Epidermal melanocyte (primary cell): ENCODE measurements around the gene SSC4D.
"Not testable (repeated sequence)": the region's sequence is repeated elsewhere in the genome, so short reads cannot be mapped to it uniquely, and the experiment has no call there.

Experiments
- DNase-seq: peaks from one replicate; pipeline ENCODE4 v3.0.0; 2011; ENCODE audit warnings: low spot score; ENCODE audit not compliant: insufficient read length

SSC4D gene

DNA sequence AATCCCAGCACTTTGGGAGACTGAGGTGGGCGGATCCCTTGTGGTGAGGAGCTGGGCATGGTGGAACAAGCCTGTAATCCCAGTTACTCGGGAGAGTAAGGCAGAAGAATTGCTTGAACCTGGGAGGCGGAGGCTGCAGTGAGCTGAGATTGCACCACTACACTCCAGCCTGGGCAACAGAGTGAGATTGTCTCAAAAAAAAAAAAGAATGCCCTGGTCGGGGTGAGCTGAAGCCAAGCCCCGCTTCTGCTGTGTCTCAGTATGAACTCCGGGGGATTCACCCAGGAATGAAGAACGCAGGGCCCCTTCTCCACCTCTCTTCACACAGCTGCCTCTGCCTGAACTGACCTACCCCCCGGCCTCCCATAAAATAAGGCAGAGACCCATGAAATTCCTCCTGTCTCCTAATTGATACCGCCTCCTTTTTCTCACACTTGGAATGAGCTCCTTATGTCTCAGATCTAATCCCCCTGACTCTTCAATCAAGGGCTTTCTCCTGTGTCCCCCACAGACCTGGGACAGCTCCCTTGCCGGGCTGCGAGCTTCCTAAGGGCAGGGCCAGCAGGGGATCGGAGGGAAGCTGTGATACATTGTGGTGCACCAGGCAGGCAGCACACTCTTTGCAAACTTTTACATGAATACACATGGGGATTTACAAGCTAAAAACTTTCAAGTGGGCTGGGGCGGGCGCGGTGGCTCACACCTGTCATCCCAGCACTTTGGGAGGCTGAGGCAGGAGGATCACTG, 14.3 kb upstream of the SSC4D start:
- no peak for DNase-seq

DNA sequence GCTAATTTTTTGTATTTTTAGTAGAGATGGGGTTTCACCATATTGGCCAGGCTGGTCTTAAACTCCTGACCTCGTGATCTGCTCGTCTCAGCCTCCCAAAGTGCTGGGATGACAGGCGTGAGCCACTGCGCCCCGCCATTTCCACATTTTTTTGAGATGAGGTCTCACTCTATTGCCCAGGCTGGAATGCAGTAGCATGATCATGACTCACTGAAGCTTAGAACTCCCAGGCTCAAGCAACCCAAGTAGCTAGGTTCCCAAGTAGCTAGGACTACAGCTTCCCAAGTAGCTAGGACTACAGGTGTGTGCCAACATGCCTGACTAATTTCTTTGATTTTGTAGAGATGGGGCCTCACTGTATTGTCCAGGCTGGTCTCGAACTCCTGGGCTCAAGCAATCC, 11.6 kb upstream of the SSC4D start:
- DNase-seq, result not testable (repeated sequence)

DNA sequence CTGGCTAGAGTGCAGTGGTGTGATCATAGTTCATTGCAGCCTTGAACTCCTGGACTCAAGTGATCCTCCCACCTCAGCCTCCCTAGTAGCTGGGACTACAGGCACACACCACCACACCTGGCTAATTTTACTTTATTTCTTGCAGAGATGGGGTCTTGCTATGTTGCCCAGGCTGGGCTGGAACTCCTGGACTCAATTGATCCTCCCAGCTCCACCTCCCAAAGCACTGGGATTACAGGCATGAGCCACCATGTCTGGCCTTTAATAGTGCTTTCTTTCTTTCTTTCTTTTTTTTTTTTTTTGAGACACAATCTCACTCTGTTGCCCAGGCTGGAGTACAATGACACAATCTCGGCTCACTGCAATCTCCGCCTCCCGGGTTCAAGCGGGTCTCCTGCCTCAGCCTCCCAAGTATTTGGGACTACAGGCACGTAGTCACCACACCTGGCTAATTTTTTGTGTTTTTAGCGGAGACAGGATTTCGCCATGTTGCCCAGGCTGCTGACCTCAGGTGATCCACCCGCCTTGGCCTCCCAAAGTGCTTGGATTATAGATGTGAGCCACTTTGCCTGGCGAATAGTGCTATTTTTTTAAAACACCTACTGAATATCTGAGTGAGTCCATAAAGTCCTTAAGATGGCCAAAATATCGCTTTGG, 8.3 kb upstream of the SSC4D start:
- DNase-seq, result not testable (repeated sequence)

DNA sequence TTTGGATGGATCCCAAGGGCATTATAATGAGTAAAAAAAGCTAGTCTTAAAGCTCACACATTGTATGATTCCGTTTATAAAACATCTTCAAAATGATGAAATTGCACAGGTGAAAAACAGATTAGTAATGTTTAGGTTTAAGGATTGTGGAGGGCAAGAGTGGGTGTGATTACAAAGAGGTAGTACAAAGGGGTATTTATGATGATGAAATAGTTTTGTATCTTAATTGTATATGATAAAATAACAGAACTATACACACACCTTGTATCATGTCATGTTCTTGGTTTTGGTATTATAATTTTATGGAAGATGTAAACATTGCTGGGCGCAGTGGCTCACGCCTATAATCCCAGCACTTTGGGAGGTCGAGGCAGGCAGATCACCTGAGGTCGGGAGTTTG, 2.8 kb upstream of the SSC4D start:
- no peak for DNase-seq

DNA sequence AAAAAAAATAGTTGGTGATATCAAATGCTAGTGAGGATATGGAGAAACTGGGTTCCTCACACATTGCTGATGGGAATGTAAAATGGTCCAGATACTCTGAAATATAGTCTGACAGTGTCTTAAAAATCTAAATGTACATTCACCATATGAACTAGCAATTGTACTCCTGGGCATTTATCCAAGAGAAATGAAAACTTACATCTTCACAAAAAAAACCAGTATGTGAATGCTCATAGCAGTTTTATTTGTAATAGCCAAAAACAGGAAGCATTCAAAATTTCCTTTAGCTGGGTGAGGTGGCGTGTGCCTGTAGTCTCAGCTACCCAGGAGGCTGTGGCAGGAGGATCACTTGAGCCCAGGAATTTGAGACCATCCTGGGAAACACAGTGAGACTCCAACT, 2.1 kb upstream of the SSC4D start:
- DNase-seq, result no peak

DNA sequence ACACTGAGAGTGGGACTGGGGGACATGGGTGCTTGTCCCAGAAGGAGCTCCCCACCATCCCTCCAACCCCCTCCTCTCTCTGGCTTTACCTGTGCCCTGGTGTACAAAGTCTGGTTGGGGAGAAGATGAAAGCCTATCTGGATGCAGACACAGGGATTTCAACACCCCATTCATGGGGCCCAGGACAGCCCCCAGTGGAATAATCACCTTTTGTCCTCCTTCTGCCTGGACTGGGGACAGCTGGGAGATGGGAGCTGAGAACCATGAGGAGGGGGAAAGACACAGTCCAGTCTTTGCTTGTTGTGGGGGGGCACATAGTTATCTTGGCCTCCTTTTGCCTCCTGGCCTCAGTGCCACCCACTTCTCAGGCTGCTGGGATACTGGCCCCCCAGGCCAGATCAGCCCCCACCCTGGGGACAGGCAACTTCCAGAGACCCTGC, 1.4 kb downstream of the SSC4D start:
- DNase-seq, result no peak

DNA sequence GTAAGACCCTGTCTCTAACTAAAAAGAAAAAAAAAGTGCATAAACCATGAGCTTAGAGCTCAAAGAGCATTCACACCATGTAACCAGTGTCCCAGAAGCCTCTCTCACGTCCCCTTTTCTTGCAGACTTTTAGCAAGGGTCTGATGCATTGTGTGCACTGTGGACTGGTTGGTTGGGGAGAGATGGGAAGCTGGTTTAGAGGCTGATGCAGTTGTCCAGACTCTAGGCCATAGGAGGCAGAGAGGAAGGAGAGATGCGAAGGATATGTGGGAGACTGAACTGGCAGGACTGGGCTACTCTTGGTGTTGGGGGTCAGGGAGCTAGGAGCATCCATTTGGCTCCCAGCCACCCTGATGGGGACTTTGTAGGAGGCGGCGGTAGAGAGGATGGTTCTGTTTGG, 1.8 kb downstream of the SSC4D start:
- no peak for DNase-seq

DNA sequence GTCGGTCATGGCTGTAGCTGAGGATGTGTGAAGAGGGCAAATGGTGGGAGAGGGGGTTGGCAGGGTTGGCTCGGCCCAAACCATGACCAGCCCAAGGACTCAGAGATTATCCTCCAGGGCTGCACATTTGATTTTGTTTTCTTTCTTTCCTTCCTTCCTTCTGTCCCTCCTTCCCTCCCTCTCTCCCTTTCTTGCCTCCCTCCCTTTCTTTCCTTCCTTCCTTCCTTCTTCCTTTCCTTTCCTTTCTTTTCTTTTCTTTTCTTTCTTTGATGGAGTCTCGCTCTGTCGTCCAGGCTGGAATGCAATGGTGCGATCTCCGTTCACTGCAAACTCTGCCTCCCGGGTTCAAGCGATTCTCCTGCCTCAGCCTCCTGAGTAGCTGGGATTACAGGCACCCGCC, 3.8 kb downstream of the SSC4D start:
- no peak for DNase-seq

DNA sequence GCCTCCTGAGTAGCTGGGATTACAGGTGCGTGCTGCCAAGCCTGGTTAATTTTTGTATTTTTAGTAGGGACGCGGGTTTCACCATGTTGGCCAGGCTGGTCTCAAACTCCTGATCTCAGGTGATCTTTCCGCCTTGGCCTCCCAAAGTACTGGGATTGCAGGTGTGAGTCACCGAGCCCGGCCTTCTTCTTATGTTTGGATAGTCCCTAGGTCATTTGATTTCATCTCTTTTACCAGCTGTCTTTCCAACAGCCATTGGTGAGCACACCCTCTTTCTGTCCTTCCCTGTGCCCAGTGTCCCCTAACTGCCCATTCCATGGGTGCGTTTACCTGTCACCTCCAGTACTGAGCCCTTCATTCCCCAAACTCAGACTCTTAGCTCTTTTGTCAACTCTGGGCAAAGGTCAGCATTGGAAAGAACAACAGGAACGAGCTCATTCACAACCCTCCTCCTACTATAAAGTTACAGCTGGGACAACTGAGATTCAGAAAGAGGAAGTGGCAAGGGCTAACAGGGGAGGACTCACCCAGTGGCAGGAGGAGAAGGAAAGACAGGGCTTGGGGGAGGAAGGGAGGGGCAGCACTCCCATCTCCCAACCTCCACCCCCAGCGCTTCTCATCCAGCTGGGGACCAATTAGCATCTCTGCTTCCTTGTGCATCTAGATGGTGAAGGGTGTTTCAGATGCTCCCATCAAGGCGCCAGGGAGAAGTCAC, 5.6 kb downstream of the SSC4D start:
- no peak for DNase-seq

DNA sequence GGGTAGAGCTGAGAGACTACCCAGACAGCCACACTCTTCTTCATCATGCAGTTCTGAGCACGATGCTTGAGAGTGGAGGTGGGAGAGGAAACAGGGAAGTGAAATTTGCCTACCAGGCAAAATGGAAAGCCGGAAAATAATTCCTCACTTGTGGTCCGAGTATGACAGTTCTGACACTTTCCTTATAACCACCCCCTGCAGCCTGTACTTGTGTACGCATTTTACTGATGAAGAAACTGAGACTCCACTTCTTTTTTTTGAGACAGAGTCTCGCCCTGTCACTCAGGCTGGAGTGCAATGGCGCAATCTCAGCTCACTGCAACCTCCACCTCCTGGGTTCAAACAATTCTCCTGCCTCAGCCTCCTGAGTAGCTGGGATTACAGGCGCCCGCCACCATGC, 6.4 kb downstream of the SSC4D start:
- DNase-seq, result not testable (repeated sequence)

DNA sequence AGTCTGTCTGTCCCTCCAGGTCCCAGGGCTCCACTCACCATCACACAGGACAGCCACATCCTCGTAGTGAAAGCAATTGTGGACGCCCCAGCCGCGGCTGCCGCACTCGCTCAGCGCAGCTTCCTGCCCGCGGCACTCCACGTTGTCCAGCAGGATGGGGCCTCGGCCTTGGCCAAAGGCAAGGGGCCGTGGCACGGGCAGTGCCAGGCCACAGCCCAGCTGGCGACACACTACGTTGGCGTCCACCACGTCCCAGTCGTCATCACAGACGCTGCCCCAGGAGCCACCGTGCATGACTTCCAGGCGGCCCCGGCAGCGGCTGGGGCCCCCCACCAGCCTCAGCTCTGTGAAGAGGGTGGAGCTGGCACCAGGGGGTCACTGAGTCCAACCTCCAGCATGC, 9.2 kb downstream of the SSC4D start:
- no peak for DNase-seq

DNA sequence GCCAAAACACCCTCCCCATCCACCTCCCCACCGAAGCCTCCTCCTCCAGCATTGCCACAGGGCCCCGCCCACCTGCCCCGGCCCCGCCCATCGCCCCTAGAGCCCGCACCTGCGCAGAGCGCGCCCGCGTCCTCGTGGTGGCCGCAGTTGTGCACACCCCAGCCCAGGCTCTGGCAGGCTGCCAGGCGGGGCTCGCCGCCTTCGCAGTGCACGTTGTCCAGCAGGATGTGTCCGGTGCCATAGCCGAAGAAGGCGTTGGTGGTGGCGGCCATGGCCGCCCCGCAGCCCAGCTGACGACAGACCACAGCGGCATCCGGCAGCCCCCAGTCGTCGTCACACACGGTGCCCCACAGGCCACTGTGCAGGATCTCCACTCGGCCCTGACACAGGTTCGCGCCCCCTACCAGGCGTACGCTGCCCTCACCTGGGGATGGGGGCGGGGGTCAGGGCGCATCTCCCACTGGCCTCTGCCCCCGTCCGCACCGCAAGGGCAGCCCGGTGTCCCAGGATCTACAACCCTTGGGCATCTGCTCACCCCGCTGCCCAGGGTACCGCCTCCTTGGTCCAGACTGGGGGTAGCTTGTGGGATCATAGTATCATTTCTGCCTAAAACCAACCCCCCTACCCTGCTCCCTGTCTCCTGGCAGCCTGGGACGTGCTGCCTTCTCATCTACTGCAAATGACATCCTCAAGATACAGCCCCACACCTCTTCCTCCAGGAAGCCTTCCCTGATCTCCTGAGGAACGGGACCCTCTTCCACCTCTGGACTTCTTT, 11.9 kb downstream of the SSC4D start:
- DNase-seq, result peak; percentile 43

DNA sequence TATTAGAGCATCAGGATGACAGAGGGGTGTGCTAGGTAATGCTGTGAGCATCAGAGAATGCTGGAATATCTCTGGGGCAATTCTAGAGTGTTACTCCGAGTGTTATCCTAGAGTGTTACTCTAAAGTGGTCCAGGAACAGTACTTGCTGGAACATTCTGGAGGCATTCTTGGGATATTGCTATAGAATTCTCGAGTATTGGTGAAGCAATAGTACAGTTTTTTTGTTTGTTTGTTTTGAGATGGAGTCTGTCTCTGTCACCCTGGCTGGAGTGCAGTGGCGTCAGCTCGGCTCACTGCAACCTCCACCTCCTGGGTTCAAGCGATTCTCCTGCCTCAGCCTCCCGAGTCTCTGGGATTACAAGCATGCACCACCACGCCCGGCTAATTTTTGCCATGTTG, 12.6 kb downstream of the SSC4D start:
- no peak for DNase-seq

DNA sequence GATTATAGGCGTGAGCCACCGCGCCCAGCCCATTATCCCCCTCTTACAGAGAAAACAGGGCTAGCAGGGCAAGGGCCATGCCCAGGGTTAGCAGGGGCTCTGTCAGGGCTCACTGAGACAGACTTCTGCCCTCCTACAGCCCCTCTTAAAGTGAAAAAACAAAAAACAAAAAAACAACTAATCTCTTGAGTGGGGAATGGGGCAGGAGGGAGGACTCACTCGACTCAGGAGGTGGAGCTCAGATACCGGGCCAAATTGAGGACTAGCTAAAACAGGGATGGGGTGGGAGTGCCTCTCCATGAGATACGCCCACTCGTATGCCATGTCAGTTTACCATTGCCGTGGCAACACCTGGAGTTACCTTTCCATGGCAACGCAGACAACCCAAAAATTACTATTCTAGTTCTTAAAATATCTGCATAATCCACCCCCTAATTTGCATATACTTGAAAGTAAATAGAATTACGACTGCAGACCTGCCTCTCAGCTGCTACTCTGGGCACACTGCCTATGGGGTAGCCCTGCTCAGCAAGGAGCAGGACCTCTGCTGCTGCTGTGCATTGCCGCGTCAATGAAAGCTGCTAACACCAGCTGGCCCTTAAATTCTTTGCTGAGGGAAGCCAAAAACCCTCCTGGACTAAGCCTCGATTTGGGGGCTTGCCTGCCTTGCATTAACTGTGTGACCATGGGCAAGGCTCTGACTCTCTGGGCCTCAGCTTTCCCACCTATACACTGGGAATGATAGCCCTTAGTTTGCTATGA, 13.4 kb downstream of the SSC4D start:
- no peak for DNase-seq

DNA sequence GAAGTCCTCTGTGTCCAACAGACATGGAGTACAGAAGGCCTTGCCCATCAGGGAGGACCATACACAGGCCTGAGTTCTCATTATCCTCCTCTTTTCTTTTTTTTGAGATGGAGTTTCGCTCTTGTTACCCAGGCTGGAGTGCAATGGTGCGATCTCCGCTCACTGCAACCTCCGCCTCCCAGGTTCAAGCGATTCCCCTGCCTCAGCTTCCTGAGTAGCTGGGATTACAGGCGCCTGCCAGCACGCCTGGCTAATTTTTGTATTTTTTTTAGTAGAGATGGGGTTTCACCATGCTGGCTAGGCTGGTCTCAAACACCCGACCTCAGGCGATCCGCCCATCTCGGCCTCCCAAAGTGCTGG, 13.9 kb downstream of the SSC4D start:
- not testable (repeated sequence) for DNase-seq

DNA sequence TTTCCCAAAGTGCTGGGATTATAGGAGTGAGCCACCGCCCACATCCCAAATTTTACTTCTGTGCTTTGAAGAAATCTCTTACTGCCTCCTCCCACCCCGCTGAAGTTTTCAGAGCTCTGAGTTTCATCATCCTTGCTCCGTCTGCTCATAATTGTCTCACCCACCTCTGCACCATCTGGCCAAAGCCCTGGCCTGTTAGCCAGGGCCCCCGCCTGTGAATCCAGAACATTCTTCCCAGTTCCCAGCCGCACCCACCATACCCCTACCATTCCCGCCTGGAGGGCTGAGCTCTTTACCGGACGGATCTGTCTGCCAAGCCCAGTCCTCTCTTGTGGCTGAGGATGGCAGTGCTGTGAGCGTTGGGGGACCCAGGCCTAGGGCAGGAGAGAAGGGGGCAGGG, 14.5 kb downstream of the SSC4D start:
- DNase-seq, result no peak

DNA sequence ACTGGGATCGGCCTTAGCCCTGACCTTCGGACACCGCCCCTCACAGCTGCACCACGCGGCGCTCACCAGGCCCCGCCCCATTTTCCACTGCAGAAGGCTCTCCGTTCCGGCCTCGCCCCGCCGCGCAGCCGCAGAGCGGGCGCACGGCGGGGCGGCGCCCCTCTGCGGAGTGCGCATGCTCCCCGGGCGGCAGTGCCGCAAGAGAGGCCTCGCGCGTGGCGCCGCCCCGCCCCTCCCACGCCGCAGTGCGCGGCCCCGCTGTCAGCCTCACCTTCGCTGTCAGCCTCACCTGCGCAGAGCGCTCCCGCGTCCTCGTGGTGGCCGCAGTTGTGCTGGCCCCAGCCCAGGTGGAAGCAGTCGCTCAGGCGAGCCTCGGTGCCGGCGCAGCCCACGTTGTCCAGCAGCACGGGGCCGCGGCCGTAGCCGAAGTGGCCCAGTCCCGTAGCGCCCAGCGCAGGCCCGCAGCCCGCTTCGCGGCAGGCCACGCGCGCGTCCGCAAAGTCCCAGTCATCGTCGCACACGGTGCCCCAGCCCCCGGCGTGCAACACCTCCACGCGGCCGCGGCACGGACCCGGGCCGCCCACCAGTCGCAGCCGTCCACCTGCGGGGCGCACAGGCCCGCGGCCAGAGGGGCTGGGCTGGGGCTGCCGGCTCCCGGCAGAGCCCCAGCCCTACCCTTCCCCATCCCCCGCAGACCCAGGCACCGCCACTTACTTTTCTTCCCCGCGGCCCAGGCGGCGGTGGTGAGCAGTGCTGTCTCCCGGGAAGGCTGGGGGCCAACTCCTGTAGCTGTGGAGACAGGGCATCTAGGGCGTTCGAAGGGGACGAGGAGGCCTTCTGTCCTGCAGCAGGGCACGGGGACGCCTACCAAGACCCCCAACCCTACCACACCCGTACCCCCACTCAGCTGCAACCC, 16.1 kb downstream of the SSC4D start:
- peak; percentile 97 for DNase-seq

DNA sequence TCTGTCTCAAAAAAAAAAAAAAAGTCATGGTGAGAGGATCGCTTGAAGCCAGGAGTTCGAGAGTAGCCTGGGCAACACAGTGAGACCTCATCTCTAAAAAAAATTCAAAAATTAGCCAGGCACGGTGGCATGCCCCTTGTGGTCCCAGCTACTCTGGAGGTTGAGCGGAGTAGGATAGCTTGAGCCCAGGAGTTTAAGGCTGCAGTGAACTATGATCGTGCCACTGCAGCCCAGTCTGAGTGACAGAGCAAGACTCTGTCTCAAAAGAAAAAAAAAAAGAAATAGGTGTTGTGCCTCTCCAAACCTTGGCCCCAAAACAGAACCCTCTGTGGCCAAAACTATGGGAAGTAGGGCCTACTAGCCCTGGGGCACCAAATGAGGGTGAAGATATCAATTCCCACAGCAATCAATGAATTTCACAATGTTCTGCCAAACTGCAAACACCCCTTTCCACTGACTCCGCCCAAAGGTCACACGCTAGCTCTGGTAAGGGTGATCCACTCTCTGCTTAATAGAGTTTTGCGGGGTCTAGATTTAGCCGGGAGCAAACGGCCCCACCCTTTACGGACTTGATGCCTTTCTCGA, 16.9 kb downstream of the SSC4D start:
- no peak for DNase-seq

DNA sequence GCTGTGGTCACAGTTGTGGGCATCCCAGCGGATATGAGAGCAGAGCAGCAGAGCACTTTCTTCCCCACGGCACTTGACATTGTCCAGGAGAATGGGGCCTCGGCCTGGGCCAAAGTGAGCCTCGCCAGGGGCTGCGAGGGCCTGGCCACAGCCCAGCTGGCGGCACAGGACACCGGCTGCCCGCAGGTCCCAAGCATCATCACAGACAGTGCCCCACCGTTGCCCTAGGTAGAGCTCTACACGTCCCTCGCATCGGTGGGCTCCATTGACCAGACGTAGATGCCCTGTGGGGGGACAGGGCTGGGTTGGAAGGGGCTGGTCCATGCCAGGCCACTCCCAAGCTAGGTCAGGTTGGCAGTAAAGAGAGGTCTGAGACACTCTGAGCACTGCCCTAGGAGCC, 19.4 kb downstream of the SSC4D start:
- DNase-seq, result no peak

DNA sequence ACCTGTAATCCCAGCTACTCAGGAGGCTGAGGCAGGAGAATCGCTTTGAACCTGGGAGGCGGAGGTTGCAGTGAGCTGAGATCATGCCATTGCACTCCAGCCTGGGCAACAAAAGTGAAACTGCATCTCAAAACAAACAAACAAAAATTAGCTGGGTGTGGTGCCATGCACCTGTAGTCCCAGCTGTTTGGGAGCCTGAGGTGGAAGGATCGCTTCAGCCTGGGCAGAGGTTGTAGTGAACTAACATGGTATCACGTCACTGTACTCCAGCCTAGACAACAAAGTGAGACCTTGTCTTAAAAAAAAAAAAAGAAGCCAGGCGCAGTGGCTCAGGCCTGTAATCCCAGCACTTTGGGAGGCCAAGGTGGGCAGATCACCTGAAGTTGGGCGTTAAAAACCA, 21.7 kb downstream of the SSC4D start:
- DNase-seq, result not testable (repeated sequence)
